GM19467 (cell line): Measurements from ENCODE around the gene MEI4.
"Not testable (repeated sequence)": the region's sequence is repeated elsewhere in the genome, so short reads cannot be mapped to it uniquely, and the experiment has no call there.

Source experiments
- ATAC-seq: cut with Tn5 transposase; IDR thresholded peaks from one replicate; pipeline ENCODE4 v1.9.1; 2021; ENCODE audit warnings: mild to moderate bottlenecking, moderate library complexity; ENCODE audit not compliant: unreplicated experiment

Gene MEI4

GRCh38 chr6:77652739-77653138 lies at the start of gene MEI4:
Gene MEI4, plus strand, starts transcription at chr6:77653039. Its CDS starts 37,633 bp downstream, at chr6:77690672.
- no peak for ATAC-seq

GRCh38 chr6:77604476-77604875 lies 48.4 kb upstream of the MEI4 start:
- ATAC-seq: no peak

GRCh38 chr6:77607004-77607403 lies 45.8 kb upstream of the MEI4 start:
- ATAC-seq: no peak

GRCh38 chr6:77609106-77609505 lies 43.7 kb upstream of the MEI4 start:
- ATAC-seq: no peak

GRCh38 chr6:77619114-77619513 lies 33.7 kb upstream of the MEI4 start:
- ATAC-seq: no peak

GRCh38 chr6:77620278-77620882 lies 32.5 kb upstream of the MEI4 start:
- no peak for ATAC-seq

- ATAC-seq: no peak
These were observed 28.3 kb upstream of the MEI4 start for GRCh38 chr6:77624515-77624914.

- ATAC-seq: no peak
These were observed 26.4 kb upstream of the MEI4 start for GRCh38 chr6:77626426-77626825.

- no peak for ATAC-seq
These were observed 22.8 kb upstream of the MEI4 start for GRCh38 chr6:77630014-77630413.

GRCh38 chr6:77633471-77633870 lies 19.4 kb upstream of the MEI4 start:
- ATAC-seq: no peak

- ATAC-seq: no peak
These were observed 18.7 kb upstream of the MEI4 start for GRCh38 chr6:77633993-77634715.

GRCh38 chr6:77638129-77638830 lies 14.6 kb upstream of the MEI4 start:
- ATAC-seq: no peak

GRCh38 chr6:77644102-77644705 lies 8.6 kb upstream of the MEI4 start:
- ATAC-seq: no peak

- no peak for ATAC-seq
These were observed 2.7 kb upstream of the MEI4 start for GRCh38 chr6:77650098-77650663.

- ATAC-seq: no peak
These were observed 977 bp downstream of the MEI4 start for GRCh38 chr6:77653816-77654215.

- ATAC-seq: not testable (repeated sequence)
These were observed 2.2 kb downstream of the MEI4 start for GRCh38 chr6:77655035-77655434.

GRCh38 chr6:77656999-77657764 lies 4.3 kb downstream of the MEI4 start:
- ATAC-seq: no peak

GRCh38 chr6:77666340-77666739 lies 13.5 kb downstream of the MEI4 start:
- ATAC-seq: no peak

GRCh38 chr6:77666846-77667245 lies 14.0 kb downstream of the MEI4 start:
- no peak for ATAC-seq

- no peak for ATAC-seq
These were observed 17.1 kb downstream of the MEI4 start for GRCh38 chr6:77669913-77670312.

GRCh38 chr6:77674211-77674610 lies 21.4 kb downstream of the MEI4 start:
- no peak for ATAC-seq
